GM19025 (cell line): Measurements from ENCODE around the gene WDR27.
A peak's percentile ranks its signal among the peaks of the same experiment; 100 is the strongest.
"Not testable (repeated sequence)": the region's sequence is repeated elsewhere in the genome, so short reads cannot be mapped to it uniquely, and the experiment has no call there.

Experiments
- ATAC-seq: cut with Tn5 transposase; IDR thresholded peaks from one replicate; pipeline ENCODE4 v1.9.1; 2021; ENCODE audit warnings: mild to moderate bottlenecking, low read depth, moderate library complexity; ENCODE audit not compliant: unreplicated experiment

Gene WDR27

DNA sequence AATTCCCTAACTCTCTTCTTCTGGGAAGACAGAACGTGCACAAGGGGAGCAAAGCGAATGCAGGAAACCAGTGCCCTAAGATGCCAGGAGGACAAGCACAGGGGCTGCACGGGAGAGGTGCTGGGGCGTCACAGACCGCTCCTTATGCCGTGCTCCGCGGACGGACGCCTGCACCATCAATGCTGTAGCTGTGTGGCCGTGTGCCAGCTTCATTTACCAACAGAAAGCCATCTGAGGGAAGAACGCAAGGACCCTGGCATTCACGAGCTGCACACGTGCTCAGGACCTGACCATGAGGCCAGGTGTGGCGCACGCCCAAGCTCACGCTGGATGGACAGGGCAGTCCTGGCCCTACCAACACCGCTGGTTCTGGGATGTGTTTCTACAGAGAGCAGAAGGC, 35.4 kb downstream of the WDR27 start:
- no peak for ATAC-seq

DNA sequence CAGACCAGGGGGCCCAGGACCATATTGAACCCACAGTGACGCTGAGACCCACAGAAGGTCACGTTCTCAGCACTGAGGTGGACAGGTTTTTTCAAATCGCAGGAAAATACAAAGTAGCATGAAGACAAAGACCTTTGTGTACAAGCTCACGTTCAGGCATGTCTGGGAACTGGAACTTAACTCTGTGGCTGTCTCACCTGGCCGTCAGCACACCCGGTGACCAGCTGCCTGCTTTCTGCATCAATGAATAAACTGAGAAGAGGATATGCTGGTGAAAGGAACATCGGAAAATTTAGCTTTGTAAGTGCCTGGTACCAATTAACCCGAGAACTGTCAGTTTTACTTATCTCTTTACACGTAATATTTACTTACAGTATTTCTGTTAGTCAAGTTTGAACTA, 36.5 kb downstream of the WDR27 start:
- no peak for ATAC-seq

DNA sequence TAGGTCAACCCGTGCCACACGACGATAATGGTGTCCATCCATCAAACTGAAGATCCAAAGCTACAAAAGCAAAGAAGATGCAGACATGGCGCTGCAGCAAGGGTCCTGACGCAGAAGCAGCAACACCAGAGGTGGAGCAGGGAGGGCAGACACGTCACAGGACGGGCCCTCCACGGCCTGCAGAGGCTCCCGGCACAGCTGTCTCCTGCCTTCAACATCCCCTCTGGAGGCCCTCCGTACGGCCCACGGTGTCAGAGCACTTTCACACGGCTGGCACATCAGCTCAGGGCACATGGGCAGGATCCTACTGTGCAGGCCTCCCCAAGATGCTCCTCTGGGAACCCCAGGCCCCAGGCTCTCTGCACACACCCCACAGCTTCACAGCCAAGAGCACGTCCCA, 37.6 kb downstream of the WDR27 start:
- no peak for ATAC-seq

DNA sequence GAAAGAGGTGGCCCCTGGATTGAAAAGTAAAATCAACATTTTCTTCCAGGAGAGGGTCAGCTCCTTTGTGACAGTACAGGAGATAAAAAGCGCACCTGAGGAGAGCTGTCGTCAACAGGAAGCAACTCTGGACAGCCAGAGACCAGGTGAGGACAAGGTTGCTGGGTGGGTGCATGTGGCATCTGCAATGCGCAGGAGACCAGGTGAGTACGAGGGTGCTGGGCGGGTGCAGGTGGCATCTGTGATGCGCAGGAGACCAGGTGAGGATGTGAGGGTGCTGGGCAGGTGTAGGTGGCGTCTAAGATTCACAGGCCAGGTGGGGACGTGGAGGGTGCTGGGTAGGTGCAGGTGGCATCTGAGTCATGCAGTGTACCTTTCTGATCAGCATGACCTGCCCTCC, 38.4 kb downstream of the WDR27 start:
- no peak for ATAC-seq

DNA sequence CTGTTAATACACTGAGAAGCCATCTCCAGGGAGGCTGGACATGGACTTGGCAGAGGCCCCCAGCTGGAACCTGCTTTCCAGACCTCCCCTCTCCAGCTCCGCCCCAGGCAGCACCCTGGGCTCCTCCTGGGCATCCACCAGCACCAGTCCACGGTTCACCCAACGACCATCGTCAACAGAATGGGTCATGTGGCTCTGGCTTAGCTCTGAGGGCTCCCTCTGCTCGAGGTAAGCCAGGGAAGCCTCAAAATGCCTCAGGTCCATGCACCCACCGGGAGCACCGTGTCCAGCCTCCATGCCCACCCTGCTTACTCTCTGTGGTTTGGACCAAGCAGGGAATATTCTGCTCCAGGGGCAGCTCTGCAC, 40.5 kb downstream of the WDR27 start:
- ATAC-seq: no peak

DNA sequence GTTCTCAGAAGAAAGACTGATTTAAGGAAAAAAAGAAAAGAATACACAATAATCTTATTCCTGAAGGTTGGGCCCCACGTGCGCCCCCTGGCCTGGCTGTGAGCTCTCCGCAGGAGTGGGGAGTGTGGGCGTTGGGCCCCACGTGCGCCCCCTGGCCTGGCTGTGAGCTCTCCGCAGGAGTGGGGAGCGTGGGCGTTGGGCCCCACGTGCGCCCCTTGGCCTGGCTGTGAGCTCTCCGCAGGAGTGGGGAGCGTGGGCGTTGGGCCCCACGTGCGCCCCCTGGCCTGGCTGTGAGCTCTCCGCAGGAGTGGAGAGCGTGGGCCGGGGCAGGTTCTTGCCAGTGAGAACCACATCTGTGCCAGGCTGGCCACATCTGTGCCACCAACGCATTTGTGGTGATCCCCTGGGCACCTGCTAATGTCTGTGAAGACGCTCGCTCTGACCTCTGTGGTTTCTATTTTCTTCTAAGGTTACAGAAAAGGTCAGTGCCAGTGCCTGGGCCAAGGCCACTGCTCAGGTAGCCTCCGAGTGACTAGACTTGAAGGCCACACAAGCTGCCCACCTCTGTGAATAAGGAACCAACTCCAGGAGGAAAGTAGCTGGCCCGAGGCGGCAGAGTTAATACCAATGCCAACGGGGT, 41.0 kb downstream of the WDR27 start:
- no peak for ATAC-seq

DNA sequence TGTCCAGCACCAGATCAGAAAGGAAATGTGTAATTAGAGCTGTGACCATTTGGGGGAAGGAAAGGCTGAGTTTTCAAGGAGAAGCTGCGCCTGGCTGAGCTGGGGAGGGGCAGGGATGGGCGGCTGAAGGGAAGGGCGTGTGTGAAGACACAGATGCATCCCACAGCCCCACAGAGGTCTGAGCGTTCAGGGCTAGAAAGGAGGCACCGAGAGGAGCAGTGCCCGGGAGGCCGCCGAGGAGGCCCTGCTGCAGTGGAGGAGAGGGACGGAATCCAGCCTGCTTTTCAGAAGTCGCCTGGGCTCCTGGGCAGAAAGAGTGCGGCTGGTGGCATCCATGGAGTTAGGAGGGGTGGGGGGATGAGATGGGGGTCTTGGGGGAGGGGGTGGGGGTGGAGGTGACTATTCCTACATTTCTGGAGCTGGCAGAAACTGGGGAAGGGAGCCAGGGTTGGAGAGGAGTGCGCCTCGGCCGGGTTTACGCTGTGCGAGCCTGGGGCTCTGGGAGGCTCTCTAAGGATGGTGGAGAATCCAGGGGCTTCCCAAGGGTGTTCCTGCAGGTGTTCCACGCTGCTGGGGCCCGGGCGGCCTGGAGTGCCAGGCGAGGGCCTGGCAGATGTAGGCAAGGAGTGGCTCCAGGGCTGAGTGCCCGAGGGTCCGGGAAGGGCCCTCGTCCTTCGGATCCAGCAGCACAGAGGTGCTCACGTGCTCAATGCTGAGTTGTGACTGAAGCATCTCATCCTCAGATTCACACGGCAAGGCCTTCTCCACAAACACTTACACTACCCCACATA, 41.8 kb downstream of the WDR27 start:
- no peak for ATAC-seq

DNA sequence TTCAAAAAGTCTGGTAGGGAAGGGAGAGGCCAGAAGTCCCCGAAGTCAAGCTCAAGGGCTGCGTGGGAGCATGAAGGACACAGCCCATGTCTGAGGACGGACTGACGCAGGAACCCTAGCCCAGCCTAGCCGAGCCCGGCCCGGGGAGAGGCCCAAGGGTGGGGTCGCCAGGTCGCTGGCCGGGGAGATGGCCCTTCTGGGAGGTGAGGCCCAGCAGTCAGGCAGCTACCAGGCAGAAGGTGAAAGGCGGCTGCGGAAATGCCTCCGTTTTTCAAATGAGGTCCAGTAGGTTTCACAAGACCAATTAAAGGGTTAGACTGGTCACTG, 44.6 kb downstream of the WDR27 start:
- no peak for ATAC-seq

DNA sequence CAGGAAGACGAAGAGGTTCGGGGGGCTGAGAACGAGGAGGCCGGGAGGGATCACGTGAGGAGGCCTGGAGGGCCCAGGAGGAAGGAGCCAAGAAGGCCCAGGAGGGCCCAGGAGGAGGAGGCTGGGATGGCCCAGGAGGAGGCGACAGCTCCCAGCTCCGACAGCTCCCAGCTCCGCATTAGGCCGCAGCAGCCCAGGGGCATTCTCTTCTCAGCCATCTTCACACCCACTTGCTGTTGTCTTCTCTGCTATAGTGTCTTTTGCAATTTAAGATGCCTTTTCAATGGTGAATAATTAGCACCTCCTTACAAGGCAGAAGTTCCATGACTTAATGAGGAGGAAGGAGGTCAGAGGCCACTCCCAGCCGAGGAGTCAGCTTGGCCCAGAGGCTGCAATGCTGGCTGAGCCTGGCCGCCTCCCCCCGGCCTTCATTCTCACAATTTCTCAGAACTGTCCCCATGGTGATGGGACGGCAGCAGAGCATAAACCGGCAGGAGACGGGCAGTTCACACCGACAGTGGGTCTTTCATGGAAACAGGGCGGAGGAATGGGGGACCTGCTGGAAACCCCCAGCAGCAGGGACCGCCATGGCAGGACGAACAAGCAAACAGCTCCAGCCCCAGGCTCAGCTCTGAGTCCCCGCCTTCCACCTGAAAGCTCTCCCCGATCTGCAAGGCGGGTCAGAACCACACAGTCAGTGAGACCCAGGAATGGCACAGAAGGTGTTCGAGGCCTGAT, 45.1 kb downstream of the WDR27 start:
- ATAC-seq: no peak

DNA sequence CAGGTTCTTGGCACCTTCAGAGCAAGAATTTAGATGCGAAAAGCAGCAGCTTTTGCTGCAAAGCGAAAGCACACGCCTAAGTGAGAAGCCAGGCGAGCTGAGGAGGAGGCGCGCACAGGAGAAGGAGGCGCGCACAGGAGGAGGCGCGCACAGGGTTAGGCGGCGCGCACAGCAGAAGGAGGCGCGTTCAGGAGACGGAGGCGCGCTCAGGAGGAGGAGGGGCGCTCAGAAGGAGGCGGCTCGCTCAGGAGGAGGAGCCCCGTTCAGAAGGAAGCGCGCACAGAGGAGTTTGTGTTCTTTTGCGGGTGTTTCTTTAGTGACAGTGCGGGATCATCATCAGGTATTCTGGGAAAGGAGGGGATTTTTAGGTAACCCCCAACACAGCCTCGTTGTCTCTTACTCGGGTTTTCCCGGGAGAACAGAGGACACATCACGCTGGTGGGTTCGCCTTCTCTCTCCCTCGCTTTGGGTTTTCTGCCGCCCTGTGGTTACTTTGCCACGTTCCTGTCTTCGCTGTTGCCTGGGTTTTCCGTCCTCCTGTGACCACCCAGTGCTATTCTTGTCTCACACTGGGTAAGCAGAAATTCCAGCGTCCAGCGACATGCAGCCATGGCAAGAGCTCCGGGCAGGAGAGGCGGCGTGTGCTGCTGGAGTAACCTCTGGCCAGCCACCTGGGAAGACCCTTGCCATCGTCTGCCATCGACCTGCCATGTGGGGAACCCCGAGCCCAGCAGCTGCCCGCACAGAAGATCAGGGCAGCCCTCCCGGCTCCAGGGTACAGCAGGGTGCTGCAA, 47.0 kb downstream of the WDR27 start:
- peak; percentile 91 for ATAC-seq

DNA sequence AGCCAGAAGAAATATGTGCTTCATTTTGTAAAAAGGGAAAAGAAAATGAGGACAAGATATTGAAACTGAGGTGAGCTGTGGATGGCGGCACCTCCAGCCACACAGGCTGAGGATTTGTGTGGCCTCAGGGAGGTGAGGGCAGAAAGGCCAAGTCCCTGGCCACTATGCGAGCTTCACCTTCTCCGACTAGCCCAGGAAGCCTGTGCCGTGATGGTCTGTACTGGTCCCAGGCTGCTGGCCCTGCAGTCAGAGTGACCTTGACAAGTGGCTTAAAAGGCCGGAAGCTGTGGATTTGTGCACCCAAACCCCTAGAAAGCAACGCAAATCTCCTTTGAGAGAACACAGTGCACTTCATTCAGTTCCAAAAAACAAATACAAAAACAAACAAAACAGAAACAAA, 48.1 kb downstream of the WDR27 start:
- no peak for ATAC-seq

DNA sequence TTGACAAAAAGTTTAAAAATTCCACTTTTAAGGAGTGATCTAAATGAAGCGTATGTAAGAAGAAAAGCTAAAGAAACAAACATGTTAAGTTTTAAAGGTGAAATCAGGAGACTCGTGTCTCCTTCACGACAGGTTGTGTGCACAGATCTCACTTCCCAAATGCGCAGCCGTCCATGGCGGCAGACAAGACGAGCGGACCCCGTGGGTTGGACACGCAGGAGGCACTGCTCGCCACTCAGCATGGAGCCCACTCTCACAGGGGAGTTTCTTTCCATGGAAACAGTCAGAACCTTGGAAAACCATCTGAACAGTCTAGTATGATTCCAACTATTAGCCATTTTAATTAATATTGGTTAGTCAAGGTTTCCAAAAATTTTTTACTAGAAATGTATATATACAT, 48.9 kb downstream of the WDR27 start:
- ATAC-seq: no peak

DNA sequence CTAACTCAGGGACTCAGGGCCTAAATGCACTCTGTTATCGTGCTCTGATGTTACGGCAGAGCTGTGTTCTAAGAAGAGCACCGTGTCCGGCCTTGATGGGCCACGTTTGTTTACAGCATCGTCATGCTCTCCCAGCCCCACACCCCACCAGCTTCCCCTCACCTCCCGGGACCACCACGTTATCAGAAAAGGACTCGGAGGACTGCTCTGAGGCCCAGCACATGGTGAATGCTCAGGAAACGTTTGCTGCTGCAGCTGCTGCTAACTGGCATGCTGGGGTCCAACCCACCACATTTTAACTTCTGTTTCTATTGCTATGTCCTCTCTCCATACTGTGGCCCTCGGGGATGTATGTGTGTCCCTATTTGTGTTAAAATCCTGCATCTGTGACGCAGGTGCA, 50.3 kb downstream of the WDR27 start:
- no peak for ATAC-seq

DNA sequence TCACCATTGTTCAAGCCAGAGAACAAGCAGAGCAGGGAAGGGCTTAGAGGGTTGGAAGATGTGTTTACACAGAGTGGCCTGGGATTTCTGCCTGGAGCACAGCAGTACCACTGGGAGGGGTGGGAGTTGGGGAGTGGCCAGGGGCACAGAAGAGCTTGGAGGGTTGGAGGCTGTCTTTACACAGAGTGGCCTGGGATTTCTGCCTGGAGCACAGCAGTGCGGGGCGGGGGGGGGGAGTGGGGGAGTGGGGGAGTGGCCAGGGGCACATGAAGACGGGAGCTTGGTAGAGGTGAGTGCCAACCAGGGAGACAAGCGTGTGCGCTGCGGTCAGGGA, 50.9 kb downstream of the WDR27 start:
- no peak for ATAC-seq

DNA sequence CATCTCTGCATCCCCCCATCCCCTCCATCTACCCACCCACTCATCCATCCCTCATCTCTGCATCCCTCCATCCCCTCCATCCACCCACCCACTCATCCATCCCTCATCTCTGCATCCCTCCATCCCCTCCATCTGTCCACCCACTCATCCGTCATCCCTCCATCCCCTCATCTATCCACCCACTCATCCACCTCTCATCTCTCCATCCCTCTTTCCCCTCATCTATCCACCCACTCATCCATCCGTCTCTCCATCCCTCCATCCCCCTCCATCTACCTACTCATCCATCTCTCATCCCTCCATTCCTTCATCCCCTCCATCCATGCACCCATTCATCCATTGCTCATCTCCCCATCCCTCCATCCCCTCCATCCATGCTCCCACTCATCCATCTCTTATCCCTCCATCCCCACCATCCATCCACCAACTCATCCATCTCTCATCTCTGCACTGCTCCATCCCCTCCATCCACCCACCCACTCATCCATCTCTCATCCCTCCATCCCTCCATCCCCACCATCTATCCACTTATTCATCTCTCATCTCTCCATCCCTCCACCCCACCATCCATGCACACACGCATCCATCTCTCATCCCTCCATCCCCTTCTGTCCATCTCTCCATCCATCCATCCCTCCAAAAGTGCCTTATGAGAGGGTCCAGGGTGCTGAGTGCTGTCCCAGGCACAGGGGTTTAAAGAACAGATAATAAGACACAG, 51.4 kb downstream of the WDR27 start:
- ATAC-seq: no peak

DNA sequence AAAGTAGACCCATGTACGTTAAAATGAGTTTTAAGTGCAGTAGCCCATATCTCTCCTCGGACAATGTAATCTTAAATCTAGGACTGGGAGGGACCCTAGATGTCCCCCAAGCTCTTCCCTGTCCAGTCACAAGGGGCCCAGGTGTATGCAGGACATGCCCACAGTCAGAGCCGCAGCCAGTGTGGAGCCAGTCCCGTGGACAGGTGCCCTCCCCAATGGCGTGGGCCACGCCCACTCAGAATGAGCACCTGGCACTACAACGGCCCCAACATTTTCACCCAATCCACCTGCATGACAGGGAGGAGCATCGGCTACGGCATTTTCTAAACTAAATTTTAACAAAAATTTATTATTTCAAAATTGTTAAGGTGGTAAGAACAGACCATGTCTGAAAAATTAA, 53.2 kb downstream of the WDR27 start:
- no peak for ATAC-seq

DNA sequence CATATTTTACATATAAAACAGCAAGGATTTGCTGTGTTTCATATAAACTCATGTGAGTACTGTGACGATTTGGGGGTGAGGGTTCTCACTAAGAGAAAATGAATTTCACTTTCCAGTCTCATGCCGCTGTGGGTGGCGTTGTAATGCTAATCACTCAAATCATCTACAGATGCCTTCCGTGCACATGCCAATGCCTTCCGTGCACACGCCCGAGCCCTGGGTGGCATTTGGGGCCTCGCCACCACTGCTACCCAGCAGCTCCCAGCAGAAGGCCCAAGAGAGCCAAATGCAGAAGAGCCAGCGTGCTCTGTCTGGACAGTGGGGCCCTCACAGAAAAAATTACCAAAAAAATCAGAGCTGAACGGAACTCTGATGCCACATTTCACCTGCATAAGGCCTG, 53.7 kb downstream of the WDR27 start:
- ATAC-seq: no peak

DNA sequence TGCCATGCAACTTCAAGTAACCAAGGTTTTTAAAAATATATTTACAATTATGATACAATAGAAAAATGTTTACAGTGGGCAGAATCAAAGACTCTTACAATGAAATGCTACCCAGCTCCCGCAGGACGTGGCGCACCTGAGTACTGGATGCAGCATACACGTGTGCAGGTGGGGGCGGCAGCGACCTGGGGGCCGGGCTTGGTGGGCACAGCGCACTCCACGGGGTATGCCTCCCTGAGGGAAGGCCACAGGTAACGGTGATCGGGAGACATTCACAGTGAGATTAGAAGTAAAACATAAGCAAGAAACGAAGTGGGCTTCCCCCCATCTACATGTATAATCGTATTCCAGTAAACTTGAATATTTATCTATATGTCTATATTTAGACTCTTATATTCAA, 54.2 kb downstream of the WDR27 start:
- no peak for ATAC-seq

DNA sequence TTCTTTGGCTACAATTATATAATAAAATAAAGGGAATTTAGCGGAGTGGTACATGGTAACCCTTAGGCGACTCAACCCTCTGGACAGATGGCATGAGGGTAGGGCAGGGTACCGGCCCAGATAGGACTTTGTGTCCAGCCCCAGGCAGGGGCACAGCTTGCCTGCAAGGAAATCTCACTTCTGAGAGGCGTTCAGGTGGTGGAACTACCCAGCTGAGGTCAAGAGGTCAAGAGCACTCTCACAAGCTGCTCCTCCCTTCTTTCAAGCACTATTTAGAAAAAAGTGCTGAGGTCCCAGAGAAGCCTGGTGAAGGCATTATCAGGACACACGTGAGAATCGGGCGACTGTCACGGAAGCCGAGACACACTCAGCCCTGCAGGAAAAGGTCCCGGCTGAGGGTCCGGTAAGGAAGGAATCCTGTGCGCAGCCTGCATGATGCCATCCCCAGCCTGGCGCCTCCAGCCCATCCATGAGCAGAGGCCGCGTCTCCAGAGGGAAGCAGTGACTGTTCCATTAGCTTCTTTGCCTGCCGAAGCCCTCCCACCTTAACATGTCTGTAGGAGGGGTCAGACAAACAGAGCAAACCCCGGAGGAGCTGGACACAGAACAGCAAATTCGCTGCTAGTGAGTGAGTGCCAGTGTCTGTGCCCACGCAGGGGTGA, 54.8 kb downstream of the WDR27 start:
- no peak for ATAC-seq

DNA sequence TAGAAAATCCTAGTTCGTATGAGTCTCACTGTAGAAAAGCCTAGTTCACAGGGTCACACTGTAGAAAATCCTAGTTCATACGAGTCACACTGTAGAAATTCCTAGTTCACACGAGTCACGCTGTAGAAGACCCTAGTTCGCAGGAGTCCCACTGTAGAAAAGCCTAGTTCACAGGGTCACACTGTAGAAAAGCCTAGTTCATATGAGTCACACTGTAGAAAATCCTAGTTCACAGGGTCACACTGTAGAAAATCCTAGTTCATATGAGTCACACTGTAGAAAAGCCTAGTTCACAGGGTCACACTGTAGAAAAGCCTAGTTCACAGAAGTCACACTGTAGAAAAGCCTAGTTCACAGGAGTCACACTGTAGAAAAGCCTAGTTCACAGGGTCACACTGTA, 56.4 kb downstream of the WDR27 start:
- ATAC-seq: not testable (repeated sequence)
